ENCODE measurements around the gene NAA10.
"Not testable (repeated sequence)": the region's sequence is repeated elsewhere in the genome, so short reads cannot be mapped to it uniquely, and the experiment has no call there.

NAA10 gene

GRCh38 chrX:153934762-153935325 is at the start of gene NAA10:
NAA10 (minus strand) TSS chrX:153935037; CDS start chrX:153934904, 133 bp downstream.
- H3K4me1 ChIP-seq (ENCODE audit: insufficient read depth, poor library complexity, severe bottlenecking): no peaks in the 10 kb centered on the region
- no peaks in the 10 kb centered on the region for H3K27me3 ChIP-seq (ENCODE audit: insufficient read depth, poor library complexity, severe bottlenecking)
- H3K36me3 ChIP-seq (ENCODE audit: low read depth): peaks cover 12% of the 10 kb centered on the region
- H3K4me3 ChIP-seq (ENCODE audit: severe bottlenecking): peak within 1 kb of the TSS; percentile 90
- DNase-seq (ENCODE audit: low spot score) (no peak), ATAC-seq (ENCODE audit: low read depth) (peak; percentile 95)
- no peaks in the 10 kb centered on the region for H3K9me3 ChIP-seq (ENCODE audit: severe bottlenecking)
- TF ChIP-seq CTCF (IDR thresholded peaks at IDR 0.05; ENCODE audit: poor library complexity, severe bottlenecking): no peak
- H3K27ac ChIP-seq (ENCODE audit: poor library complexity, severe bottlenecking): peak within 1 kb of the TSS; percentile 45

- H3K27ac ChIP-seq (ENCODE audit: poor library complexity, severe bottlenecking): no peak overlapping the region
- H3K27me3 ChIP-seq (ENCODE audit: insufficient read depth, poor library complexity, severe bottlenecking): no peaks in the 10 kb centered on the region
- H3K36me3 ChIP-seq (ENCODE audit: low read depth): no peaks in the 10 kb centered on the region
- no peak overlapping the region for H3K4me3 ChIP-seq (ENCODE audit: severe bottlenecking)
- DNase-seq (ENCODE audit: low spot score) (no peak), ATAC-seq (ENCODE audit: low read depth) (no peak)
- no peaks in the 10 kb centered on the region for H3K4me1 ChIP-seq (ENCODE audit: insufficient read depth, poor library complexity, severe bottlenecking)
- TF ChIP-seq CTCF (IDR thresholded peaks at IDR 0.05; ENCODE audit: poor library complexity, severe bottlenecking): no peak
- H3K9me3 ChIP-seq (ENCODE audit: severe bottlenecking): no peaks in the 10 kb centered on the region
Measured at GRCh38 chrX:153983321-153983801, 48.5 kb upstream of the NAA10 start.

GRCh38 chrX:153981771-153982533 is 47.1 kb upstream of the NAA10 start:
- Histone ChIP-seq H3K4me1 (ENCODE audit: insufficient read depth, poor library complexity, severe bottlenecking) (no peaks in the 10 kb centered on the region), H3K36me3 (ENCODE audit: low read depth) (no peaks in the 10 kb centered on the region), H3K27me3 (ENCODE audit: insufficient read depth, poor library complexity, severe bottlenecking) (no peaks in the 10 kb centered on the region), H3K27ac (ENCODE audit: poor library complexity, severe bottlenecking) (no peak overlapping the region), H3K4me3 (ENCODE audit: severe bottlenecking) (no peak overlapping the region), H3K9me3 (ENCODE audit: severe bottlenecking) (no peaks in the 10 kb centered on the region)
- no peak for TF ChIP-seq CTCF (IDR thresholded peaks at IDR 0.05; ENCODE audit: poor library complexity, severe bottlenecking)
- DNase-seq (ENCODE audit: low spot score) (no peak), ATAC-seq (ENCODE audit: low read depth) (no peak)

GRCh38 chrX:153981231-153981630 is 46.4 kb upstream of the NAA10 start:
- no peaks in the 10 kb centered on the region for H3K27me3 ChIP-seq (ENCODE audit: insufficient read depth, poor library complexity, severe bottlenecking)
- DNase-seq (ENCODE audit: low spot score): no peak
- no peak for ATAC-seq (ENCODE audit: low read depth)
- no peak overlapping the region for H3K27ac ChIP-seq (ENCODE audit: poor library complexity, severe bottlenecking)
- no peak for TF ChIP-seq CTCF (IDR thresholded peaks at IDR 0.05; ENCODE audit: poor library complexity, severe bottlenecking)
- no peaks in the 10 kb centered on the region for H3K4me1 ChIP-seq (ENCODE audit: insufficient read depth, poor library complexity, severe bottlenecking)
- no peak overlapping the region for H3K4me3 ChIP-seq (ENCODE audit: severe bottlenecking)
- no peaks in the 10 kb centered on the region for H3K36me3 ChIP-seq (ENCODE audit: low read depth)
- H3K9me3 ChIP-seq (ENCODE audit: severe bottlenecking): no peaks in the 10 kb centered on the region

DNA sequence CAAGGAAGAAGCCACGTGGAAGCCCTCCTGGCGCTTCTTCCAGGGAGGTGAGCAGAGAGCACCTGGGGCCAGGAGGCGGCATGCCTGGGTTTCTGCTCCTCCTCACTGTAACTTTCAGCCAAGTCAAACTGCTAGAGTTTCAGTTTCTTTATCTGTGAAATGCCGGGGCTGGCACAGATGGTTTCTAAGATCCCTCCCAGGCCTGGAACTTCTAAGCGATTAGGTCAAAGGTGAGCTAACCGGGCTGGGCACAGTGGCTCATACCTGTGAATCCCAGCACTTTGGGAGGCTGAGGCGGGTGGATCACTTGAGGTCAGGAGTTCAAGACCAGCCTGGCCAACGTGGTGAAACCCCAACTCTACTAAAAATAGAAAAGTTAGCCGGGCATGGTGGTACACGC is 45.6 kb upstream of the NAA10 start:
- ATAC-seq (ENCODE audit: low read depth): not testable (repeated sequence)

More for the DNA sequence above, 45.6 kb upstream of the NAA10 start:
- DNase-seq (ENCODE audit: low spot score); H3K27ac ChIP-seq (ENCODE audit: poor library complexity, severe bottlenecking); H3K36me3 ChIP-seq (ENCODE audit: low read depth); H3K9me3 ChIP-seq (ENCODE audit: severe bottlenecking); H3K4me1 ChIP-seq (ENCODE audit: insufficient read depth, poor library complexity, severe bottlenecking); H3K4me3 ChIP-seq (ENCODE audit: severe bottlenecking); H3K27me3 ChIP-seq (ENCODE audit: insufficient read depth, poor library complexity, severe bottlenecking): not testable (repeated sequence)

All from RWPE2 (cell line).